ENCODE data around the gene RBFOX2.

GRCh38 chr22:36010882-36011281 lies 17.7 kb downstream of the RBFOX2 start:
- TF ChIP-seq CTCF (IDR thresholded peaks at IDR 0.05; ENCODE audit: low read depth, low read length) (no peak), EZH2phosphoT487 (IDR thresholded peaks at IDR 0.05; ENCODE audit: low read depth) (no peak)

Data from OCI-LY3 (cell line).